ENCODE data around the gene VWA3B.

- TF ChIP-seq CTCF (IDR thresholded peaks at IDR 0.05) (no peak), POLR2A (IDR thresholded peaks at IDR 0.05) (no peak)
These were observed 207.7 kb downstream of the VWA3B start for GRCh38 chr2:98294711-98295110.

Measured in esophagus squamous epithelium (tissue), 4 donors.